ENCODE data around the gene NEGR1.

Gene NEGR1

GRCh38 chr1:72037745-72038343 lies 244.5 kb downstream of the NEGR1 start:
- DNase-seq = peak in 11 of 58 donors; percentile 0 to 18 (median 3)

GRCh38 chr1:72034827-72035226 lies 247.5 kb downstream of the NEGR1 start:
- DNase-seq = no peak

- DNase-seq = no peak
These were observed 259.0 kb downstream of the NEGR1 start for GRCh38 chr1:72023063-72023930.

- no peak for DNase-seq
These were observed 263.8 kb downstream of the NEGR1 start for GRCh38 chr1:72018562-72018961.

GRCh38 chr1:72015006-72015405 lies 267.3 kb downstream of the NEGR1 start:
- no peak for DNase-seq

- no peak for DNase-seq
These were observed 269.2 kb downstream of the NEGR1 start for GRCh38 chr1:72013161-72013560.

- DNase-seq = no peak
These were observed 270.6 kb downstream of the NEGR1 start for GRCh38 chr1:72011721-72012120.

- DNase-seq = no peak
These were observed 272.3 kb downstream of the NEGR1 start for GRCh38 chr1:72010094-72010431.

- no peak for DNase-seq
These were observed 272.9 kb downstream of the NEGR1 start for GRCh38 chr1:72009173-72010093.

GRCh38 chr1:72007312-72007711 lies 275.0 kb downstream of the NEGR1 start:
- no peak for DNase-seq

- DNase-seq = no peak
These were observed 276.2 kb downstream of the NEGR1 start for GRCh38 chr1:72006092-72006491.

- DNase-seq = no peak
These were observed 279.2 kb downstream of the NEGR1 start for GRCh38 chr1:72003092-72003491.

GRCh38 chr1:72000809-72001208 lies 281.5 kb downstream of the NEGR1 start:
- DNase-seq = no peak

GRCh38 chr1:71994646-71995045 lies 287.7 kb downstream of the NEGR1 start:
- DNase-seq = no peak

GRCh38 chr1:71987181-71987580 lies 295.2 kb downstream of the NEGR1 start:
- DNase-seq = no peak

GRCh38 chr1:71986160-71986559 lies 296.2 kb downstream of the NEGR1 start:
- DNase-seq = no peak

GRCh38 chr1:71980556-71980955 lies 301.8 kb downstream of the NEGR1 start:
- no peak for DNase-seq

GRCh38 chr1:71979882-71980281 lies 302.5 kb downstream of the NEGR1 start:
- no peak for DNase-seq

- DNase-seq = no peak
These were observed 314.7 kb downstream of the NEGR1 start for GRCh38 chr1:71967670-71968069.

GRCh38 chr1:71964188-71964587 lies 318.2 kb downstream of the NEGR1 start:
- no peak for DNase-seq

GRCh38 chr1:71956613-71957285 lies 325.6 kb downstream of the NEGR1 start:
- DNase-seq = no peak
